Panc1 (cell line): ENCODE data around the gene PSRC1. TPM values are rescaled to one million over a fixed set of nuclear protein-coding genes. Genes with fewer than 3 reads are reported as not detected.
"Not testable (repeated sequence)": the region's sequence is repeated elsewhere in the genome, so short reads cannot be mapped to it uniquely, and the experiment has no call there.

Experiments used
- ATAC-seq: fragments of 200-7000 bp; cut with Tn5 transposase; 2 replicates; pipeline ENCODE4 v1.9.1; 2020; ENCODE audit warnings: mild to moderate bottlenecking, moderate library complexity
- BruUV-seq: library from RNA; stranded (reverse); fragments of 400-500 nt; replicated peaks from 2 replicates; lab custom pipeline; 2021; lab: Mats Ljungman, UMichigan
- CTCF ChIA-PET: fragments of 300-600 bp; sonication (Branson Sonifier 250); formaldehyde crosslinking; loops from one replicate; lab custom pipeline; 2022; ENCODE audit warnings: antibody characterized with exemption; lab: Charles Lee
- POLR2A ChIA-PET: fragments of 300-600 bp; sonication (Branson Sonifier 250); formaldehyde crosslinking; loops from one replicate; lab custom pipeline; 2022; ENCODE audit warnings: antibody characterized with exemption; lab: Charles Lee
- DNase-seq: peaks from one replicate; pipeline ENCODE4 v3.0.0-alpha.2; 2010; ENCODE audit warnings: low read depth, low spot score
- H3K27ac ChIP-seq: 2 replicates; pipeline ENCODE4 v1.5.1; 2011; ENCODE audit warnings: mild to moderate bottlenecking, low read length, inconsistent platforms
- H3K27me3 ChIP-seq: fragments of 200-500 bp; sonication (Bioruptor generic); 2 replicates; pipeline ENCODE4 v1.6.0; 2014; ENCODE audit warnings: low read length, inconsistent platforms; ENCODE audit not compliant: control insufficient read depth, insufficient read depth
- H3K36me3 ChIP-seq: fragments of 200-500 bp; sonication (Bioruptor generic); 2 replicates; pipeline ENCODE4 v1.5.1; 2014; ENCODE audit warnings: inconsistent platforms, mild to moderate bottlenecking, low read length, moderate library complexity; ENCODE audit not compliant: control insufficient read depth, insufficient read depth
- H3K4me1 ChIP-seq: 2 replicates; pipeline ENCODE4 v1.5.1; 2011; ENCODE audit warnings: inconsistent platforms, mild to moderate bottlenecking, low read length, moderate library complexity; ENCODE audit not compliant: control insufficient read depth, insufficient read depth
- H3K4me3 ChIP-seq, 2 experiments: 2 replicates each; pipeline ENCODE4 v1.5.1; 2011 to 2012; ENCODE audit warnings: low read depth in 2 of 2, low read length in 2 of 2, mild to moderate bottlenecking in 2 of 2, inconsistent platforms in 1 of 2, moderate library complexity in 1 of 2
- H3K9me3 ChIP-seq: fragments of 200-500 bp; sonication (Bioruptor generic); 2 replicates; pipeline ENCODE4 v1.5.1; 2014; ENCODE audit warnings: low read depth, mild to moderate bottlenecking, inconsistent platforms, low read length, moderate library complexity; ENCODE audit not compliant: control insufficient read depth, insufficient read depth
- CTCF ChIP-seq: fragments of 450-650 bp; IDR thresholded peaks from 2 replicates; pipeline ENCODE4 v1.5.1; 2017; ENCODE audit warnings: mild to moderate bottlenecking
- POLR2AphosphoS5 ChIP-seq: IDR thresholded peaks from 2 replicates; pipeline ENCODE4 v1.6.1; 2012; ENCODE audit warnings: mild to moderate bottlenecking, low read depth, low read length, moderate library complexity
- REST ChIP-seq, 2 experiments: IDR thresholded peaks; 2 replicates each; pipeline ENCODE4 v1.6.1; 2011 to 2012; ENCODE audit warnings: low read depth in 2 of 2, control low read depth in 1 of 2, low read length in 1 of 2, mild to moderate bottlenecking in 1 of 2, moderate library complexity in 1 of 2; ENCODE audit not compliant: insufficient read depth in 1 of 2
- SIN3A ChIP-seq: IDR thresholded peaks from 2 replicates; pipeline ENCODE4 v1.6.1; 2012; ENCODE audit warnings: low read depth, mild to moderate bottlenecking, low read length, moderate library complexity, borderline replicate concordance; ENCODE audit not compliant: insufficient read depth
- TCF7L2 ChIP-seq: IDR thresholded peaks from 2 replicates; pipeline ENCODE4 v1.6.1; 2011; ENCODE audit warnings: mild to moderate bottlenecking, low read depth, low read length, inconsistent platforms
- in situ Hi-C: cut with HindIII; loops from 2 replicates; pipeline ENCODE4 v1.10.0; 2016; ENCODE audit warnings: low sequenced_read_pairs, low pct_unique_long_range_greater_than_20kb
- intact Hi-C: fragments of 100-400 bp; cut with micrococcal nuclease; formaldehyde crosslinking; loops from one replicate; pipeline ENCODE4 v1.10.0; 2022; ENCODE audit not compliant: unreplicated experiment
- total RNA-seq: library from RNA; stranded (reverse); gene quantifications from one replicate; pipeline ENCODE4 v1.2.1, GENCODE V29; 2021; ENCODE audit not compliant: unreplicated experiment

The PSRC1 gene
- total RNA-seq, 1 experiment from 2014 or later, result 40.6 TPM

GRCh38 chr1:109292364-109292763 is 9.4 kb upstream of the PSRC1 start:
- Histone ChIP-seq H3K4me1 (no peaks in the 10 kb centered on the region), H3K27me3 (no peaks in the 10 kb centered on the region), H3K36me3 (no peaks in the 10 kb centered on the region), H3K9me3 (no peaks in the 10 kb centered on the region), H3K4me3 (no peak overlapping the region), H3K27ac (no peak overlapping the region)
- ATAC-seq, result no peak
- no peak for TF ChIP-seq SIN3A
- TF ChIP-seq CTCF, result no peak
- no peak for TF ChIP-seq REST (IDR thresholded peaks at IDR 0.05; ENCODE audit: insufficient read depth in 1 of 2, low read depth in 2 of 2, low read length in 1 of 2)
- no peak for TF ChIP-seq TCF7L2
- no peak for TF ChIP-seq POLR2AphosphoS5
- intact Hi-C loops, result no loop called here
- CTCF ChIA-PET, result no interaction called here
- in situ Hi-C loops, result no loop called here
- POLR2A ChIA-PET, result no interaction called here
- DNase-seq, result no peak
- BruUV-seq, result no TSS peak

GRCh38 chr1:109290998-109291397 is 8.1 kb upstream of the PSRC1 start:
- in situ Hi-C loops, result no loop called here
- CTCF ChIA-PET, result no interaction called here

GRCh38 chr1:109290137-109290536 is 7.2 kb upstream of the PSRC1 start:
- Histone ChIP-seq H3K4me3 (no peak overlapping the region), H3K4me1 (no peaks in the 10 kb centered on the region), H3K36me3 (no peaks in the 10 kb centered on the region), H3K9me3 (no peaks in the 10 kb centered on the region), H3K27ac (no peak overlapping the region), H3K27me3 (no peaks in the 10 kb centered on the region)
- CTCF ChIA-PET, result no interaction called here
- no peak for ATAC-seq
- TF ChIP-seq SIN3A (no peak), POLR2AphosphoS5 (no peak), REST (IDR thresholded peaks at IDR 0.05; ENCODE audit: insufficient read depth in 1 of 2, low read depth in 2 of 2, low read length in 1 of 2) (no peak), TCF7L2 (no peak), CTCF (no peak)
- in situ Hi-C loops (no loop called here), intact Hi-C loops (no loop called here)
- DNase-seq, result no peak
- POLR2A ChIA-PET, result no interaction called here
- no TSS peak for BruUV-seq

More at GRCh38 chr1:109290998-109291397, 8.1 kb upstream of the PSRC1 start:
- TF ChIP-seq TCF7L2, result no peak
- TF ChIP-seq SIN3A, result no peak
- ATAC-seq, result no peak
- Histone ChIP-seq H3K36me3 (no peaks in the 10 kb centered on the region), H3K4me1 (no peaks in the 10 kb centered on the region), H3K27me3 (no peaks in the 10 kb centered on the region), H3K27ac (no peak overlapping the region), H3K9me3 (no peaks in the 10 kb centered on the region), H3K4me3 (no peak overlapping the region)
- intact Hi-C loops, result no loop called here
- no peak for DNase-seq
- POLR2A ChIA-PET, result no interaction called here
- BruUV-seq, result no TSS peak

GRCh38 chr1:109286762-109287161 is 3.8 kb upstream of the PSRC1 start:
- H3K36me3 ChIP-seq, CTCF ChIA-PET, in situ Hi-C loops, intact Hi-C loops, POLR2A ChIA-PET, H3K4me1 ChIP-seq, H3K9me3 ChIP-seq, ATAC-seq, DNase-seq, H3K4me3 ChIP-seq, BruUV-seq, H3K27me3 ChIP-seq, H3K27ac ChIP-seq: not testable (repeated sequence)
